ENCODE results near the gene PDE9A.

- TF ChIP-seq CTCF (IDR thresholded peaks at IDR 0.05 in 8 of 11, conservative IDR thresholded peaks at IDR 0.05 in 3 of 11) (no peak), POLR2A (IDR thresholded peaks at IDR 0.05) (no peak)
Observed at GRCh38 chr21:42755766-42756579, 102.6 kb downstream of the PDE9A start.

Measured in spleen (tissue), 7 donors.